Measurements from ENCODE around the gene ESF1.

- TF ChIP-seq CTCF (IDR thresholded peaks at IDR 0.05) (no peak), EP300 (IDR thresholded peaks at IDR 0.05) (no peak)
Observed at GRCh38 chr20:13784271-13784892, 337 bp downstream of the ESF1 start.

Data from stomach (tissue), 4 donors.